HG03558 (cell line): Measurements from ENCODE around the gene NELFB.

Experiments used
- ATAC-seq: cut with Tn5 transposase; IDR thresholded peaks from one replicate; pipeline ENCODE4 v1.9.1; 2021; ENCODE audit warnings: moderate number of reproducible peaks; ENCODE audit not compliant: unreplicated experiment; ENCODE audit errors: extremely low read depth

NELFB gene

DNA sequence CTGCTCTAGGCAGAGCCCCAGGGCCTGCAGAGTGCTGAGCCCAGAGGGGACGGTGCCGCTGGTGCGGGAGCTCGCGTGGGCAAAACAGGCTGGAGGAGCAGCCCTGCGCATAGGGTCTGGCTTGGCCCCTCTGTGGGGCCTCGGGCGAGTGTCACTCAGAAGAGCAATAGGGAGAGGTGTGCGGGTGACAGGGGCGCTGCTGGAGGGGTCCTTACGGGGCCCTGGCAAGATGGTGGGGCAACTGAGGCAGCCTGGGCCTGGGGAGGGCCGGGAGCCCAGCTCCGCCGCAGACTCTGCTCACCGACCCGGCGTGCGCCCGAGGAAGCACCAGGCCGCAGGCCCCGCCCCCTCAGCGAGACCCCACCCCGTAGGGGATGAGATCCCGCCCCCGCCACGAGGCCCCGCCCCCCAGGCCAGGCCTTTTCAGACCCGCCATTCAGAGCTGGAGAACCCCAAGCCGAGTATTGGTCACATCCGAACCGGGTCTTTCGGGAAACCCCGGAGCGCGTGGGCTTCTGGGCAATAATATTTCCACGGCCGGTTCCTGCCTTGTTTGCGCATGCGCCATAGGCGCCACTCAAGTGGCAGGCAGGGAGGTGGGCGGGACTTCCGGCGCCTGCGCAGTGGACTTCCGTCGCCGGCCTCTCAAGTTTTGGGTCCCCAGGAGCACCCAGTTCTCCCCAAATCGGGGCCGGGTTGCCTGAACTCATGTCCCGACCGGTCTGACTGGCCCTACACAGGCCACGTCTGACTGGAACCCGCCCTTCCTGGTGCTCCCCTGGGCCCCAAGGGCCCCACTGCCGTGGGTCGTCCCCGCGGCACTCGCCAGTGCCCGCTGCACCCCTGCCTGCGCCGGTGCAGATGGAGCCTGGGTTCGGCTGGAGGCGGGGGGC is 31.8 kb upstream of the NELFB start:
- peak; percentile 57 for ATAC-seq

DNA sequence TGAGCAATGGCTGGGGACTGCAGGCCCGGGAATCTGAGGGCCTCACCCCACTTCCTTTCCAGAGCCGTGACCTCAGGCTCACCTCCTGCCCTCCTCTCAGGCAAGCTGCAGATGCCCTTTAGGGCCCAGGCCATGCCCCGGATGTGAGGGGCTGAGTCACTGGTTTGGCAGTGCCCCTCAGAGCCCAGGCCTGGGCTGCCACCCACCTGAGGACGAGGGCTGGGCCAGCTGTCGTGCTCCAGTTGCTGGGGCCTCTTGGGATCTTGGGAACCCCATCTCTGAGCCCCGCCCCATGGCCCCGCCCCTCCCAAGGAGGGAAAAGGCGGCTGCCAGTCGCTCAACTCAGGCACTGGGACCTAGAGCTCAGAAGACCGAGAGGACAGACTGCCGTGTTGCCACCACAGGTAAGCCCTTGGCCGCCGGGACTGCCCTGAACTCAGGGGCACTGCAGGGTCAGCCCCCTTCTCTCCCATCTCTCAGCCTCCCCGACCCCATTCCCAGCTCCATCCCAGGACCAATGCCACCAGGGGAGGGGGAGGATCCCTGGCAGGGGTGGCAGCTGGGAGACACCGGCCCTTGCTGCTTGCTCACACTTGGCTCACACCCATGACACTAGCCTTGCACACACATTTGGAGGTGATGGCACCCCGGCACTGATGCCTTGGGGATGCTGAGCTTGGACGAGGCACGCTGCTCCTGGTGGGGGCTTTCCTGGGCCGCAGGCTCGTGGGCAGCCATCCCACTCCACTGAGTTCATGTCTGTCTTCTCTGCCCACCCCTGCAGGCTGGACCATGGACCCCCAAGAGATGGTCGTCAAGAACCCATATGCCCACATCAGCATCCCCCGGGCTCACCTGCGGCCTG is 30.1 kb upstream of the NELFB start, which contains the start of gene CYSRT1:
TSS of gene CYSRT1 (plus strand) at position 345 of the 865 bp plus-strand sequence. CDS start at position 793, 448 bp downstream.
- no peak for ATAC-seq

DNA sequence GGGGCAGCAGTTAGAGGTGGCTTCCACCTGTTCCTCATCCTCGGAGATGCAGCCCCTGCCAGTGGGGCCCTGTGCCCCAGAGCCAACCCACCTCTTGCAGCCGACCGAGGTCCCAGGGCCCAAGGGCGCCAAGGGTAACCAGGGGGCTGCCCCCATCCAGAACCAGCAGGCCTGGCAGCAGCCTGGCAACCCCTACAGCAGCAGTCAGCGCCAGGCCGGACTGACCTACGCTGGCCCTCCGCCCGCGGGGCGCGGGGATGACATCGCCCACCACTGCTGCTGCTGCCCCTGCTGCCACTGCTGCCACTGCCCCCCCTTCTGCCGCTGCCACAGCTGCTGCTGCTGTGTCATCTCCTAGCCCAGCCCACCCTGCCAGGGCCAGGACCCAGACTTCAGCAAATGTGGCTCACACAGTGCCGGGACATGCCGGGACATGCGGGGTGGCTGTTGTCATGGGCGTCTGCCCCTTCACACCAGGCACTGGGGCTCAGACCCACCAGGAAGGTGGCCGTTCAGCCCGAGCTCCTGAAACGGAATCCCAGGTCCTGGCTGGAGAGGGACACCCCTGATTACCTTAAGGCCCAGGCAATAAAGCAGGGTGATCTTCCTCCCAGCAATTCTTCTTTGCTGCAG is 29.3 kb upstream of the NELFB start:
- ATAC-seq = no peak

DNA sequence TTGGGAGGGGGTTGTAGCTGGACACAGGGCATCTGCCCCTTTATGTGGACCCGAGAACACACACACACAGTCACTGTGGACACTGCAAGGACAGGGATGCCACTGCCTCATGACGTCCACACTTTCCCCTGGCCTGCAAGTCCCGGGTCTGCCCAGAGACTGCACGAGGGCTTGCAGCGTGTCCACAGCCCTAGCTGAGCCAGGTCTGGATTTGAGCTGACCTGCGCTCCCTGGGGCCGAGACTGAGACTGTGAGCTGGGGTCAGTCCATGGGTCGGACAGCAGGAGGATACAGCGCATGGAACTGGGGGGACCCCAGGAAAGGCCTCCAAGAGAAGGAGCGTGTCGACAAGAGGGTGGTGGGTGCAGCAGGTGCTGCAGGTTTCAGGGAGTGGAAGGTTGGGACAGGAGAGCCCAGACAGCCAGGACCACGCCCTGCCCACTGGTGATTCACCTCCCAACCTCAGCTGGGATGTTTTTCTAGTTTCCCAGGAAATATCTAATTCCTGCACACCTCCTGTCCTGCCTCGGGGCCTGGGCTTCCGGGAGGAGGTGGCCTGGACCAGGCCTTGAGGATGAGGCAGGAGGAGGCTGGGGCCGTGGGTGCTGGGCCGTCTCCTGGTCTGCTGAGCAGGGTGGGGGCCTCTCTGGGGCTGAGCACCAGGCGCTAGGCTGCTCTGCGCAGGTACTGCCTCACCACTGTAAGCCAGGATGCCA is 28.6 kb upstream of the NELFB start:
- no peak for ATAC-seq

DNA sequence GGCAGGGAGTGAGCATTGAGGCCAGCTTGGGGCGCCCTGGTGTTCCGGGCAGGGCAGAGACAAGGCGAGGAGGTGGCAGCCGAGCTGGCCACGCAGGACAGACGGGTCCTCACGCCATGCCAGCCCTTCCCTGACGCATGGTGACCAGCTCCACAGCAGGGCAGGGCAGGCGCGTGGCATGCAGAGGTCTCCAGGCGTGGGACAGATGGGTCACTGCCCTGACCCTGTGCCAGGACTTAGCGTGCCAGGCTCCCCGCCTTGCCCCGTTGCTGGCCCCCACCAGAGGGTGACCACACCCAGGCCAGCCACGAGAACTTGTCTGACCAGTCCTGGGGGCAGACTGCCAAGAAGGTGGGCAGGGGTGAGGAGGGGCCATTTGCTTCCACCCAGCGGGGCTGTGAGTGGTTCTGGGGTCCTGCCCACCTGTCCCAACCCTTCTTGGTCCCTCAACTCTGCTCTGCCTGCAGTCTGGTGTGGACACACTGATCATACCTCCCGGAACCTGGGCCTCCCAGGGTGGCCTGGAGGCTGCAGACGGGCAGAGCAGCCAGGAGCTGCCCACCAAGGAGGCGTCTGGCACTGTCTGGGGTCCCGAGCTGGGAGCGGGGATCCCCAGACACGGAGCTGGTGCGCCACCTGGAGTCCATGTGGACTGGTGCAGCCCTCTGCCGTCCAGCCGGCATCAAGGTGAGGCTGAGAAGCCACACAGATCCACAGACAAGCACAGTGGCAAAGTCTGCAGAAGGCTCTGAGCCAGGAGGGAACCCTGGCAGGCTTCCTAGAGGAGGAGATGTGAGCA is 27.9 kb upstream of the NELFB start, which contains the start of gene RNF224:
TSS of gene RNF224 (plus strand) at position 449 of the 799 bp plus-strand sequence. CDS start 834 bp downstream, outside the sequence.
- ATAC-seq = no peak

DNA sequence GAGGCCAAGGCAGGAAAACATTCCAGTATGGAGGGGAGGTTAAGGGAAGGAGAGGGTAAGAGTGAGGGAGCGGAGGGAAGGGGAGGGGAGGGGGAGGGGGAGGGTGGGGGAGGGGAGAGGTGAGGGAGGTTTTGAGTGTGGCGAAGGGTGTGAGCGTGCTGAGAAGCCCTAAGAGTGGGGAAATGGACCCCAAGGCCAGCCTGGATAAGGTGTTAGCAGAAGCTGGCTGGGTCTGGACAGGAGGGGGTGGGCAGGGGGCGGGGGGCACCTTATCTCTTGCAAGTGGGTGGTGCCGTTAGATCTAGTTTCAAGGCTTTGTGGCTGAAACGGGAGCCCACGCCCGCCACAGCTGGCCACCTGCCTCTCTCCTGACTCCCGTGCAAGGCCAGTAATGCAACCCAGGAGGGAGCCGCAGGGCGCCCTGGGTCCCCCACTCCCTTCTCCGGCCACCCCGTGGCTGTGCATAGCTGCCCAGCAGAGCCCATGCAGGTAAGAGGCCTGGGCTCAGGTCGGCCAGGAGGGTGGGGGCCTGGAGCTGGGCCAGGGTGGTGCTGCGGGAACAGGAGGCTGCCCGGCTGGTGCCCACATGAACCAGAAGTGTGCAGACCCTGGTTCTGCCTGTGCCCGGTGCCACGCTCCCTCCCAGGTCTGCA is 27.1 kb upstream of the NELFB start:
- ATAC-seq = no peak

DNA sequence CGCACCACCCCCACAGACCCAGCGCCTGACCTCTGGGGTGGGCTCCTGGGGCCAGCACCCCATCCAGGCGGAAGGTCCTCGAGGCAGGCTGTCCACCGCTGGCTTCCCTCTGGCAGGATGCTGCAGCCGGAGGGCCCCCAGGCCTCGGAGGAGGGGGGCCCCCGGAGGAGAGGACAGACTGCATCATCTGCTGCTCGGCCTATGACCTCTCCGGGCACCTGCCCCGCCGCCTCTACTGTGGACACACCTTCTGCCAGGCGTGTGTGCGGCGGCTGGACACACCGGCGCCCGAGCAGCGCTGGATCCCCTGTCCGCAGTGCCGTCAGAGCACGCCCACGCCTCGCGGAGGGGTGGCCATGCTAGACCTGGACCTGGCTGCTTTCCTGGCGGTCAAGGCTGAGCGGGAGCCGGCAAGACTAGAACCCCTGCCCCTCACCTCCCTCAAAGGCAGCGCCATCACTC is 26.6 kb upstream of the NELFB start:
- ATAC-seq = no peak

DNA sequence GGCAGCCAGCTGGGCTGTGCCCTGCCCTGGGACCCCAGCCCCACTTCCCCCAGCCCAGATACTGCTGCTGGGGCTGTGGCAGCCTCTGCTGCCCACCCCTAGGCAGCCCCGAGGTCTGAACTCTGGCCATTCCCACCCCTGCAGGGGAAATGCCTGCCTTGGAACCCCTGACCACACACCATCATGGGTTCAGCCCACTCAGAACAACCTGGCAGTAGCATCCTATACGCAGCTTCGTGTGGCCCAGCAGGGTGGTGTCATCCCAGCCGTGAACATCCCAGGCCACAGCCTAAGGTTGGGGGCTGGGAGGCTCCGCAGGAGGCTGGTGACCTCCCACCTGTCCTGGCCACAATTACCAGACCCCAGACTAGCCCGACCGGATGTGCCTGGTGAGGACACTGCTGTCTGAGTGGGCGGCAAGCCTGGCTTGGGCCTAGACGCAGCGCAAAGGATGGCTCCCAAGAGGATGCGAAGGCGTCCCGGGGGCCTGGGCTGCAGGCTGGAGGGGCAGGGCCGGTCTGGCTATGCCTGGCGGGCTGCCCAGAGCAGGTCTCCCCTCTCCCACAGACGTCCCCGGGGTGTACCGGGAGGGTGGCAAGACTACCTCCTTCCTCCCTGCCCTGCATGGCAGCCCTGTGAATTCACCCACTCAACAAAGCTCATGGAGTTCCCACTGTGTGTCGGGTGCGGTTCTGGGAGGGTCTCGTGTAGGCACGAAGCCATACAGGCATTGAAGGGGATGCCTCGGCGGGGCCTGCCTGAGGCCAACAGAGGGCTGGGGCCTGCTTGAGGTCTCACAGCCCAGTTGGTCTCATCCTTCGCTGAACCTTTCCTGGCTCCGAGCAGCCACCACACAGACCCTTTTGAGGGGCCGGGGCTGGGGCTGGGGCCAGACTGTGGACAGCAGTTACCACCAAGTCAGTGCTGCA is 25.9 kb upstream of the NELFB start:
- no peak for ATAC-seq

DNA sequence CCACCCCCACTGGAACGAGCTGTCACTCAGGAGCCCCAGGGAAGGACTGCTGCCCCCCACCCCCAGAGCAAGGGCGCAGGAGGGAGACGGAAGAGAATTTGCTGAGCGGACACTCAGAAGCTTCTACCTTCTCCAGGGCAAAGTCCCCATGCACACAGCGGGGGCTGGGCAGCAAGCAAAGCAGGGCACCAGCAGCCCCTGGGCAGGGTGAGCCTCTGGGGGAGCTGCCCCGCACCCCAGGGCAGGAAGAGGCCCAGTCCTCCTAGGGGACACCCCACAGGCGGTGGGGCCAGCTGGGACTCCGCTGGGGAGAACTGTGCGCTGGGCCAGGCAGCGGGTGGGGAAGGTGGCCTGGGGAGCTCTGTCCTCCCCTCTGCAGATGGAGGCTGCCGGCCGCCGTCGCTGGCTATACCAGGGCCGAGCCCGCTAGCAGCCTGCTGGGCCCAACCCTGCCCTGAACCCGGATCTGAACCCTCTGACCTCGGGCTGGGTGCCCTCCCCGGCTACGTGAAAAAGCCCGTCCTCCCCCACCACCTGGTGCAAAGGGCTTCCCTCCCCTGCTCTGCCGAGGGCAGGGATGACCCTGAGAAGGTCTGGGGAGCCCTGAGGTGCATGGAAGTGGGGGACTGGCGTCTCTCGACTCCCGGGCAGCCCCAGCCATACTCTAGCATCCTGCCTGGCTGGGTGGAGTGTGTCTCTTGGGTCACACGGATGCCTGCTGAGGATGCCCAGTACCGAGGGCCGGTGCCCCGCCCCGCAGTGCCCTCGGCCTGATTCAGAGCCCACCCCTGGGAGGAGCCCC is 25.0 kb upstream of the NELFB start:
- no peak for ATAC-seq

DNA sequence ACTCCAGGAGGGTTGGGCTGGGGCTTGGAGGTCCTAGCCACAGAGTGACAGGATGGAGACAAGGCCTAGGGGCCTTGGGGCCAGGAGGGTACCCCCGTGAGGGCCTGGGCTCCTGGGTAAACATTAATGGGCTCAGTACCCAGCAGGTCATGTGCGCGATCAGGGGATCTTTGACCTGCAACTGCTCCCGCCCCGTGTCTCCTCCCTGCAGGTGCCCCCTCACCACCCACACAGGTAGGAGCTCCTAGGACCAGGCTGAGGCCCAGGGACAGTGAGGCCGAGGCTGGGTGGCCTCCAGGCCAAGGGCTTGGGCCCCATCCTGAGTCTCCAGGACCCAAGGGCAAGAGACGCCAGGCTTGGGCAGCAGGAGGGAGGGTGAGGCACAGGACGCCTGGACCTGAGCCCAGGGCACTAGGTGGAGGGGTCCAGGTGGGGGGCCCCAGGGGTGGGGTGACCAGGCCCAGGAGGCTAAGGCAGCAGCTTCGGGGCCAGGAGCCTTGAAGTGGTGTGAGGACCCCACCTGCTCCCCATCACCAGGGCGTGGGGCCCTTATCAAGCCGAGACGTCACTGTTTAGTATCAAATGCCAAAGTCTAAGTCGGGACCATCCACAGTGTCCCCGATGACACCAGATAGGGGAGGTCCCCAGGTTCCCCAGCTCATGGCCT is 24.3 kb upstream of the NELFB start, which contains the start of gene SLC34A3:
TSS of gene SLC34A3 (plus strand) at position 197 of the 667 bp plus-strand sequence. CDS start 802 bp downstream, outside the sequence.
- no peak for ATAC-seq

DNA sequence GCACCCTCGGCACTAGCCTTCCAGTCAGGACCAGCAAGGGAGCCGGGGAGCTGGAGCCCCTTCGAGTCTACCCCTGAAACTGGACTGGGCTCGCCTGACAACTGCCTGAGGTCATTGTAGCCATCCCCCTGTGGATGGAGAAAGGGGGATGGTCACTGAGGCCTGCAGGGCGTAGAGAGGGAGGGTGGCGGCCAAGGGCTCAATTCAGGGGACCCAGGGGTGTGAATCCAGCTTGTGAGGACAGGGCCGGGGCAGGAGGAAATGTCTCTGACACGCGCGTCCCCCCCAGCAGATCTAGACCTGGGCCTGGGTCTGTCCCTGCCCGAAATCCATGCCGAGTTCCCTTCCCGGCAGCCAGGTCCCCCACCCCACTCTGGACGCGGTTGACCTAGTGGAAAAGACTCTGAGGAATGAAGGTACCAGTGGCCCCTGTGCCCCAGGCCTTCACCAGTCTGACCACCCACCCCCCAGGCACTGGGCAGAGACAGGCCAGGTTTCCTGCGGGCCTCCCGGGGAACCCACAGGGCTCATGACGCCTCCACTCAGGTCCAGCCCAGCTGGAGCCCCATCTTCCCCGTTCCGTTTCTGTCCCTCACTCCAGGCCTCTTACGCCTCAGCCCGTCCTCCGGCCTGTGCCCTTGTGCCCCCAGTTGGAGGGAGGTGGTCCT is 23.6 kb upstream of the NELFB start:
- ATAC-seq = no peak

DNA sequence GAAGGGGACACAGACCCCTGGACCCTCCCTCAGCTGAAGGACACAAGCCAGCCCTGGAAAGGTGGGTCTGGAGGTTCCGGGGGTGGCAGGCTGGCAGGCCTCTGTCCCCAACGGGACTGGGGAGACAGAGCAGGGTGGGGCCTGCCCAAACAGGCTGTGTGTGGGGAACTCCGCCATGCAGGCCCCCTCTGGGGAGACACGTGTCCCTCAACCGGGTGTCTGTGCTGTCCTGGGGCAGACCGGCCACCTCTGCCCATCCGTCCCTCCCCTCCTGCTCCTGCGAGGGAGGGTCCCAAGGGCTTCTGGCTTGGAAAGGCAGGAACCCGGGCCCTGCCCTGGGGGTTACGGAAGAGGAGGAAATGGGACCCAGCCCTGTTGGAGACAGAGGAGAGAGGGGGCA is 23.0 kb upstream of the NELFB start:
- ATAC-seq = no peak

DNA sequence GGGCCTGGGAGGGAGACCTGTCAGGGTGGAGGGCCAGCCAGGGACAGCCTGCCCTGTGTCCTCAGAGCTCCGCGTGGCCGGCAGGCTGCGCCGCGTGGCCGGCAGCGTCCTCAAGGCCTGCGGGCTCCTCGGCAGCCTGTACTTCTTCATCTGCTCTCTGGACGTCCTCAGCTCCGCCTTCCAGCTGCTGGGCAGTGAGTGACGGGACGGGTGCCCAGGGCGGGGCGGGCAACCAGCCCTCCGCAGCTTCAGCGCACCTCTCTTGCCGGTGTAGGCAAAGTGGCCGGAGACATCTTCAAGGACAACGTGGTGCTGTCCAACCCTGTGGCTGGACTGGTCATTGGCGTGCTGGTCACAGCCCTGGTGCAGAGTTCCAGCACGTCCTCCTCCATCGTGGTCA is 22.6 kb upstream of the NELFB start:
- ATAC-seq = no peak

DNA sequence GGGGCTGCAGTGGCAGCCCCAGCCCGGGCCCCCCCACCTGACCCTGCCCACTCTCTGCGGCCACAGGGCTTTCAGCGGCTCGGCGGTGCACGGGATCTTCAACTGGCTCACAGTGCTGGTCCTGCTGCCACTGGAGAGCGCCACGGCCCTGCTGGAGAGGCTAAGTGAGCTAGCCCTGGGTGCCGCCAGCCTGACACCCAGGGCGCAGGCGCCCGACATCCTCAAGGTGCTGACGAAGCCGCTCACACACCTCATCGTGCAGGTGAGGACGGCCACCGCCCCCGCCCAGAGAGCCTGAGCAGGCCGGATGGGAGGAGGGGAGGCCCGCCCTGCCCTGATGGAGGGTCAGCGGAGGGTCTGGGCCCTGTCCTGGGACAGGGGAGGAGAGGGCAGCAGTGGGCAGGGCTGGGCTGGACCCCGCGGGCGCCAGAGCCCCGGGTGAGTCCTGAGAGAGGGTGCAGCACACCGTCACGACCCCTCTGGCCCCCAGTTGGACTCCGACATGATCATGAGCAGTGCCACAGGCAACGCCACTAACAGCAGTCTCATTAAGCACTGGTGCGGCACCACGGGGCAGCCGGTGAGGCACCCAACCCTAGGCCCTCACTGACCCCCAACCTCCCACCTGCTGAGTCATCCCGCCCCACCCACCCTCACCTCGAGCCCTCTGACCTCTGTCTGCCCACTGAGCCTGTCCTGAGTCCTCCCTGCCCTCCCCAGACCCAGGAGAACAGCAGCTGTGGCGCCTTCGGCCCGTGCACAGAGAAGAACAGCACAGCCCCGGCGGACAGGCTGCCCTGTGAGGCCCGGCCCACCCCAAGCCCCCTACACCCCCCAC is 21.8 kb upstream of the NELFB start:
- no peak for ATAC-seq
